NCI-H510A (cell line): ENCODE measurements around the gene MAB21L4.
"Not testable (repeated sequence)": the region's sequence is repeated elsewhere in the genome, so short reads cannot be mapped to it uniquely, and the experiment has no call there.

Source experiments
- DNase-seq: peaks from one replicate; lab custom pipeline; 2025; lab: John Stamatoyannopoulos, UW

MAB21L4 gene

DNA sequence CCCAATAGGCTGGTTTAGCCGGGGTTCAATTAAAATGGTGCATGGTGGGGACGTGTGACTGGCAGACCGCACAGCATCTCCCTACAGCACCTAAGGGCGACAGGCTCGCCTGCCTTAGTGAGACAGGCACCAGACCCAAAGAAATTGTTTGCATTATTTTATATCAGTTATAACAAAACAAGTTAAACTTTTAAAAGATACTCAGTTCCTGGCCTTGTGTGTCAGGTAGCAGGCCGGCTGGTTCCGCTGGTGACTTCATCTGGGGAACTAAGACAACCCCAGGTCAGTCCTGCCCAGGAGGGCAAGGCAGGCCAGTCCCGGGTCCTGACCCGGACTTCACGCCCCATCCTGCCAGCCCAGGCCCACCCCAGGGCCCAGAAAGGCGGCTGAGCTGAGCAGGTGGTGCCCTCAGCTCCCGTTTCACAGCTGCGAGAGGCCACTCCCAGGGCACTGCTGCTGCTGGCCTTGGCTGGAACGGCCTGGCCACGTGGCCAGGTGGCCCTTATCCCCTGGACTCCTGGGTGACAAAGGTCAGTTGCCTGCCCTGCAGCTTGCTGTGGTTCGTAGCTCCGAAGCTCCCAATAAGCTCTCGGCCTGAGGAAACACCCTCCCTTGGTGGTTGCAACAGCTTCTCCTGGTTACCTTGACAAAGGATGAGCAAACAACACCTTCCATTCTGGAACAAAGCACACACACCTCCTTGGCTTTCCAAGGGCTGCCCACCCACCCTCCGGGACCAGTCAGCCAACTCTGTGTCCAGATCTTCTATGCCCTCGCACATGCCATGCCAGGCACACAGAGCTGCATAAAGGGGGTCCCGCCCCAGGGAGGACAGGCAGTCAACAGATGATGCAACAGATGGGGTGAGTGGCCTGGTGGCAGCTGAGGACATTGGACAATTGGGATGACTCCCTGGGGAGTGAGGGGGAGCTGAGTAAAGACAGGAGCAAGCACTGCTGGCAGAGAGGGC is 38.6 kb downstream of the MAB21L4 start:
- DNase-seq: no peak

DNA sequence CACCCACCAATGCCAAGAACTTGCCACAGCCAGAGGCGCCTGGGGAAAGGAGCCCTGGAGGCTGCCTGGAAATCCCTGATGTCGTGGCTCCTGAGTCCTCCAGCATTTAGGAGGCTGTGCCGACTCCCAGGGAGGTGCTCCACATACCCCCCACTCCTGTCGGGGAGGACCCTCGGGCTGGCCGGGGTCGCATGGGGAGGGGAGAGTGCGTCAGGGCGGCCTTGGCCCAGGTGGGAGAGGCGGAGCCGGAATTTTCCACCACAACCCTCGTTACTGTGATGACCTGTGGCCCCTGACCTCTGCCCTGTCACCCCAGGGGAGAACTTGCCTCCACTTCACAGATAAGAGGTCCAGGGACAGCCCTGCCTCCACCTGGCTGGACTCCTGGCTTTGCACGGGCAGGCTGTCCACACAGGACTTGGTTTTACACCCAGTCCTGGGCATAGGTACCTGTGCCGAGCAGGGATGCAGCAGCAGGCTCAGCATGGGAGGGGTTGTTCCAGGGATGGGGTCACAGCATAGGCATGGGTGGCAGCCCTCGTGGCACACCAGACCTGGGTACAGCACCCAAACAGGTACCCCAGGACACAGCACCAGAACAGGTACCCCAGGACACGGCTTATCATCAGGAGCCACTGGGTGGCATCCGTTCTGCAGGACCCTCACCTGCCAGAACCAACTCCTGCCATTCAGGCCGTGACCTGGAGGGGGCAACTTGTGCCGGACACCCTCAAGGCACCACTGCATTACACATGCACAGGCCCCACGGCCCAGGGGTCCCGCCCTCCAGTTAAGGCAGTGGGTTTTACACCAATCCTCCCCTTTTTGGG is 39.6 kb downstream of the MAB21L4 start:
- DNase-seq: no peak

- no peak for DNase-seq
These were observed 40.3 kb downstream of the MAB21L4 start for GRCh38 chr2:240855670-240856069.

GRCh38 chr2:240852671-240853314 is 43.2 kb downstream of the MAB21L4 start:
- no peak for DNase-seq

DNA sequence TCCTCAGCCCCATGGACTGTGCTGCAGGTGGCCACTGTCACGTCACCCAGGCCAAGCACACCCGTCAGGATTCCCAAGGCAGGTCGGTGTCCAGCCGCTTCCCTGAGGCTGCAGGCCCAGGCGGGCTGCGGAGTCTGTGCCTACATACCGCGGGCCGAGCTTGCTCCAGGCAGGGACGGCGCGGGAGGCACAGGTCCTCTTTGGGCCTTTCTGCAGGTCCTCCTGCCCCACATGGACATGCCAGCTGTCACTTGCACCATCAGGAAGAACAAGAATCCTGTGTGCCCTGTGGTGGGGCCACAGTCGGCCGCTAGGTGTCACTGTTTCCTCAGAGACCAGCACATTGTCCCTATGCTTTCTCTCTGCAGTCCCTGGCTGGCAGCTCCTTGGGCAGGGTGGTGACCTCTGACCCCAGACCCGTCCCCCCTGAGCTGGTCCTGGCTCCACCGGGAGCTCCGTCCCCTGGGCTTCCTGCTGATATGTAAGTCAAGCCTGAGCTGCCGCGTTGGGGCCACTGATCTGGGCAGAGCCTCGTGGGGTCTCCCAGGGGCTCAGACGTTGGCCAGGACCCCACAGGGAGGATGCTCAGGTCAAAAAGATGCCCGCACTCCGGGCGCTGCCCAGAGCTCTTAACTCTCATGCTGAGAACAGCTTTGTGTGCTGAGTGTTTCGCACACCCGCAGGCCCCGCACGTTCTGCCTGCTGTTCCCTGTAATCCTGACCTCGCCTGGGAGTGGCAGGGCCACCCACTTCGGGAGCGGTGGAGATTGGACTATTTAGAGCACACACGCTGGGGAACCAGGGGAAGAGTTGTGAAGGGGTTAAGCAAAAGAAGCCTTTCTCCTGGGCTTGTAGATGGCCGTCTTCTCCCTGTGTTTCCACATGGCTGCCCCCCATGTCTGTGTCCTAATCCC is 44.6 kb downstream of the MAB21L4 start:
- peak; percentile 39 for DNase-seq

DNA sequence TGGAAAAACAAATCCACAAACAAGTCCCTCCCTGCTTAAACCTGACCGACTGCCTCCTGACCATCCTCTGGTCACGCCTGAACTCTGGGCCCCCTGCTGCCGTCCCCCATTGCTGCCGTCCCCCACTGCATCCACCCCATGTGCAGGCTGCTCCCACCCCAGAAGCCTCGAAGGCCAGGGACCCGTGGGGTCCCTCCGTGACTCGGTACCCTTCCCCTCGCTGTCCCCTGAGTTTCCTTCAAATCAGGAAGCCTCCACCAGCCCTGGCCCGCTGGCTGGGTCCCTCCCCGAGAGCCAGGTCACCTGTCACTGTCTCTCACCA is 45.2 kb downstream of the MAB21L4 start:
- no peak for DNase-seq

GRCh38 chr2:240850026-240850425 is 45.9 kb downstream of the MAB21L4 start:
- no peak for DNase-seq

- DNase-seq: no peak
These were observed 46.9 kb downstream of the MAB21L4 start for GRCh38 chr2:240848900-240849680.

GRCh38 chr2:240847817-240848216 is 48.1 kb downstream of the MAB21L4 start:
- no peak for DNase-seq

DNA sequence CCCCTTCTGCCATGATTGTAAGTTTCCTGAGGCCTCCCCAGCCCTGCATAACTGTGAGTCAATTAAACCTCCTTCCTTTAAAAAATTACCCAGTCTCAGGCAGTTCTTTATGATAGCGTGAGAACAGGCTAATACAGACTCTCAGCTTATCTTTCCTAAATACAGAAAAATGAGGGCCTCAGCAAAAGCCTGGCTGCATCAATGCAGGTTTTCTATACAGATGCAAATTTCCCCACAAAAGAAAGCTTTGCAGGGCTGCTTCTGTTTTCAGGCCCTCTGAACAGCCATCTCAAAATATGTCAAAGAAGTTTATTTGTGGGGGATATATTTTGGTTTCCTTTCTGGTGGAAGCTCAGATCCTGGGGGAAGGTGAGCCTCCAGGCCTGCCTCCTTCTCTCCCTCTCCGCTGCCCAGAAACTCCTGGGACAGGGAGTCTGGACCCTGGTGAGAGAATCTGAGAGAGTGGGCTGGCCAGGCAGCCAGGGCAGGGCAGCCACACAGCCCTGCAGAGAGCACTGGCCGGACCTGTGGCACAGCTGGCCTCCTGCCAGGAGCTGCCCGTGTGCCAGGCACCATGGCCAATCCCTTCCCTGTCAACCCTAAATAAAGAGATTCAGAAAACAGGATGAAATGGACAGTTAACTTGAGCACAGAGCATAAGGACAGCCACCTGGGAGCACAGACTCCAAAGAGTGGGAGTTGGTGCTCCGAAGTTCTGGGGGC is 48.9 kb downstream of the MAB21L4 start:
- no peak for DNase-seq

- DNase-seq: not testable (repeated sequence)
These were observed 49.6 kb downstream of the MAB21L4 start for GRCh38 chr2:240846309-240846708.

- DNase-seq: no peak
These were observed 55.4 kb downstream of the MAB21L4 start for GRCh38 chr2:240840435-240841060.

GRCh38 chr2:240839152-240840143 is 56.5 kb downstream of the MAB21L4 start:
- DNase-seq: no peak

DNA sequence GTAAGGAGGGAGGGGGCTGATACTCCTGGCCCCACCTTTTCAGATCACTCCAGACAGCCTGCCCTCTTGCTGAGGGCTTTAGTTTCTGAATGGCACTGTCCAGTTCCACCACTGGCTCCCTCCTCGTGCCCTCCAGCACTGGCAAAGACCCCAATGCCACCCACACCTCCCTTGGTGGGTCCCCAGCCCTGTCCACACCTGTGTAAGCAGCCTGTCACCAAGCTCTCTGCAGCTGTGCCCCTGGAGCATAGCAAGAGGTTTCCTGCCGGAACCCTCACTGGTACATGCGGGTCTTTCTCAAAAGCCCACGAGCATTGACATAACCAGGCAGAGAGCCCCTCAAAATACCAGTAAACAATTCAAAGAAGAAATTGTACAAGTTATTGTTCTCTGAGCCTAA is 58.3 kb downstream of the MAB21L4 start:
- DNase-seq: no peak

DNA sequence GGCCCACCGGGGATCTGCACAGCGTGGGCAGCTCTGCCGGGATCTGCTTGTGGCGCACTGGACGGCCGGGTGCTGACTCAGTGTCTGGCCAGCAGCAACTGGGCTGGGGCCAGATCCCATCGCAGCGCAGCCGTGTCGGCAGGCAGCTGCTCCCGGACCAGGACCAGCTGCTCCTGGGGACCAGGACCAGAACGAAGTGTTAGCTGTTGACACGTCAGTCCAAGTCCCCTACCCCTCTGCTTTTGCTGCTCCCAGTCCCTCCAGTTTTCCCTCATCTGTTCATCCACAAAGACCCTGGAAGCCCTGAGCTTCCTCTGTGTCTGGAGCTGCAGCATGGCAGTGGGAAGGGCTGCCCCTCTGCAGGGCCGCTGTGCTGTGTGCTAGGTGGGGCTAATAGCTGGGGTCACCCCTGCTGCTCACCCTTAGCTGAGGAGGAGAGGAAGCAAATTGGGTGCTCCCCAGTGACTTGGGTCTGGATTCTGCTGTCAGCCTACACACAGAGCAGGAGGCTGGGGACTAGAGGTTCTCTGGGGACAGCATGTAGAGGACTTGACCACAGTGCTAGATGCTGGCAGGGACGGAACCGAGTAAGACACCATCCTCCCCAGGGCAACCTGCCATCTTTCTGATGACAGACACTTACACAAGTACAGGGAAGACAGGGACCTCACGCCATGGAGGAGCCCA is 59.0 kb downstream of the MAB21L4 start:
- DNase-seq: no peak
